Adipocyte (in vitro differentiated cells): ENCODE results near the gene ADGRL2.
A peak's percentile ranks its signal among the peaks of the same experiment; 100 is the strongest.
"Not testable (repeated sequence)": the region's sequence is repeated elsewhere in the genome, so short reads cannot be mapped to it uniquely, and the experiment has no call there.

Experiments
- DNase-seq: peaks from one replicate; pipeline ENCODE4 v3.0.0-alpha.2; 2015; ENCODE audit warnings: low read depth
- H3K27me3 ChIP-seq: replicated peaks from 2 replicates; pipeline ENCODE4 v1.7.0; 2013; ENCODE audit warnings: mild to moderate bottlenecking, low read length, moderate library complexity; ENCODE audit not compliant: control insufficient read depth, insufficient read depth
- H3K36me3 ChIP-seq: 2 replicates; pipeline ENCODE4 v1.7.0; 2013; ENCODE audit warnings: low read length, mild to moderate bottlenecking, moderate library complexity; ENCODE audit not compliant: control insufficient read depth, insufficient read depth, severe bottlenecking
- H3K4me1 ChIP-seq: 2 replicates; pipeline ENCODE4 v1.7.0; 2013; ENCODE audit warnings: mild to moderate bottlenecking, low read length, moderate library complexity; ENCODE audit not compliant: control insufficient read depth, insufficient read depth
- H3K4me3 ChIP-seq: 2 replicates; pipeline ENCODE4 v1.7.0; 2013; ENCODE audit warnings: mild to moderate bottlenecking, low read length, moderate library complexity
- H3K9ac ChIP-seq: 2 replicates; pipeline ENCODE4 v1.7.0; 2013; ENCODE audit warnings: mild to moderate bottlenecking, low read length, moderate library complexity
- H3K9me3 ChIP-seq: 2 replicates; pipeline ENCODE4 v1.7.0; 2013; ENCODE audit warnings: mild to moderate bottlenecking, low read length, moderate library complexity; ENCODE audit not compliant: control insufficient read depth

Gene ADGRL2

DNA sequence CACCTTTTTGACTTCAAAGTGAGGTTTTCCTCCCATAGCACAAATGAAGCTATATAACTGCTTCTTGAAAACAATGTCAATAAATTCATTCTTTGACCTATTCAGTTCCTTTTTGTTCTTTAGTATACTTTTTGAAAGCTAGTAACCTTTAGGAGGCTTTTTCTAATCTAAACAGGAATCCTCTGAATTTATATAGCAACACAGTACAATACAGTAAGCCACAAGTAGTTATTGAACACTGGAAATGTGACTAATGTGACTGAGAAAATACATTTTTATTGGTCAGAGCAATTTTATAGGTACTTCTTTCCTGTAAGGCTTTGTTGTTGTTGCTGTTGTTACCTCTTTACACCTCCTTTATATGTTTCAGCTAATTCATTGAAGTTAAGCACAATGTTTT lies 49.8 kb downstream of the ADGRL2 start:
- no peak overlapping the region for H3K9ac ChIP-seq
- no peaks in the 10 kb centered on the region for H3K36me3 ChIP-seq
- H3K4me3 ChIP-seq = no peak overlapping the region
- no peaks in the 10 kb centered on the region for H3K9me3 ChIP-seq
- no peak for DNase-seq
- H3K27me3 ChIP-seq = no peaks in the 10 kb centered on the region
- peaks cover 4% of the 10 kb centered on the region for H3K4me1 ChIP-seq

DNA sequence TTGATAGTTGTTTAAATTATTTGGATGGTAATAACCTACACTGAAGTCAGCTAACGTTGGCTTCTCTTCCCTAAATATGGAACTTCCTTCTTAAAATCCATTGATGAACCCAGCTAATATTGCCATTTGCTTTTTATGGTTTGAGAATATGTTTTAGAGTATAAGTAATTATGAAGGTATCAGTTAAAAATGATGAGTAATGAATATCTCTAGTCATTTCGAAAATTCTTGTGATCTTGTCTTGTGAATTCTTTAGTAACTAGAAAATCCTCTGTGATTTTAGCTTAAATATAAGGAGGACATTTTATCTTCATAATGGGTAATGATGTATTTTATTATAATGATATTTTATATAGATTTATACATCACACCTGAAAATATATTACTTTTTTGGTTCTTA lies 50.5 kb downstream of the ADGRL2 start:
- Histone ChIP-seq H3K4me3 (no peak overlapping the region), H3K36me3 (no peaks in the 10 kb centered on the region), H3K9me3 (no peaks in the 10 kb centered on the region), H3K4me1 (peaks cover 4% of the 10 kb centered on the region), H3K9ac (no peak overlapping the region), H3K27me3 (no peaks in the 10 kb centered on the region)
- no peak for DNase-seq

DNA sequence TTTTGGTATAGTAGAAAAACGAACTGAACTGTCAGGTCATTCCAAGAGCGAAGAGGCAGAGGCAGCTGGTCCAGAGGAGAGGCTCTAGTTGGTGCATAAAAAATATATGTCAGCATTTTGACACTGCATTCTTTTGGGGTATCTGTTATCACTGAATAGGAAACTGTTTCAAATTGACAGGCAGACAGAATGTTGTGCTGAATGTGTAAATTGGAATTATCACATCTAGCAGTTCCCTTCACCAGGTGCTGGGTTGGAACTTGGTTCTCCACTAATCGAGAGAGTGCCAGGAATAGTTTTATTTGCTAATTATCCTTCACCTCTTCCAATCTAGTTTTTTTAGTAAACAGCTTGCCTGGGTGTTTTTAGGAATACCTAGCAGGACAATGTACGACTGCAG lies 52.2 kb downstream of the ADGRL2 start:
- H3K36me3 ChIP-seq = no peaks in the 10 kb centered on the region
- DNase-seq = no peak
- peaks cover 4% of the 10 kb centered on the region for H3K4me1 ChIP-seq
- H3K9ac ChIP-seq = no peak overlapping the region
- H3K9me3 ChIP-seq = no peaks in the 10 kb centered on the region
- H3K27me3 ChIP-seq = no peaks in the 10 kb centered on the region
- H3K4me3 ChIP-seq = no peak overlapping the region

DNA sequence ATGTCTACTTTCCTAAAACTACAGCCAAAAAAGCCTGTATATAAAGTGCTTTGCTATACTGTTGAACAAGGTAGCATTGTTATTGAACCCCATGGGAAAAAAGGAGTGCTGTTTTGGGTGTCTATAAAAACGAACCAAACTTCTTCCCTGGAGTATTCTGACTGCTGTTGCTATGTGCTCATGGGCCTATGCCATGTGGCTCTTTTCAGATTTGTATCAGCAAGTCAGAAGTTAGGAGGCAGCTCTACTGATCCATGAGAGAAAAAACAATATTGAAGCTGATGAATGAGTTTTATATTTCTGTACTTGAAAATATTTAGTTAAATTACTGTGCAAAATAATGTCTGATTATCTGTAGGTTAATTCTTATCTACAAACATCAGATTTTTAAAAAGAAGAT lies 66.5 kb downstream of the ADGRL2 start:
- Histone ChIP-seq H3K36me3 (peaks cover 5% of the 10 kb centered on the region), H3K9me3 (no peaks in the 10 kb centered on the region), H3K4me3 (no peak overlapping the region), H3K4me1 (peaks cover 21% of the 10 kb centered on the region), H3K9ac (no peak overlapping the region), H3K27me3 (no peaks in the 10 kb centered on the region)
- peak; percentile 25 for DNase-seq

DNA sequence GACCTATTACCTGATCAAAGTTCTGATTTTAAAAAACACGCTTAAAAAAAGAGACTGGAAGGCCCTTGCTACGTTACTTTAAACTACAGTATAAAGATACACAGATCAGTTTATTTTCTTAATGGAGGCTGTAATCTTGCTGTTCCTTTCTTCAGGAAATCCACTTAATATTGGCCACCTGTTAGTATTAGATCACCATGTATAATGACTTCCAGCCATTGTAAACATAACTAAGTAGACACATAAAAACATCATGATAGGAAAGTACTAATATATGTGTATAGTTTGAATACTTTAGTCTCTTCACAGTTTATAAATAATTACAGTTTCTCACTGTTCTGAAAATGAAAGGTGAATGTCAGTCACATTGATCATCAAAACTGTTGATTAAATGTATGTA lies 68.6 kb downstream of the ADGRL2 start:
- Histone ChIP-seq H3K27me3 (no peaks in the 10 kb centered on the region), H3K4me3 (no peak overlapping the region), H3K36me3 (no peaks in the 10 kb centered on the region), H3K4me1 (peaks cover 32% of the 10 kb centered on the region), H3K9ac (no peak overlapping the region), H3K9me3 (no peaks in the 10 kb centered on the region)
- DNase-seq = no peak

DNA sequence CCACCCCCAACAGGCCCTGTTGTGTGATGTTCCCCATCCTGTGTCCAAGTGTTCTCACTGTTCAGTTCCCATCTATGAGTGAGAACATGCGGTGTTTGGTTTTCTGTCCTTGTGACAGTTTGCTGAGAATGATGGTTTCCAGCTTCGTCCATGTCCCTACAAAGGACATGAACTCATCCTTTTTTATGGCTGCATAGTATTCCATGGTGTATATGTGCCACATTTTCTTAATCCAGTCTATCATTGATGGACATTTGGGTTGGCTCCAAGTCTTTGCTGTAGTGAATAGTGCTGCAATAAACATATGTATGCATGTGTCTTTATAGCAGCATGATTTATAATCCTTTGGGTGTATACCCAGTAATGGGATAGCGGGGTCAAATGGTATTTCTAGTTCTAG lies 70.4 kb downstream of the ADGRL2 start:
- not testable (repeated sequence) for H3K27me3 ChIP-seq, H3K9me3 ChIP-seq, DNase-seq, H3K4me3 ChIP-seq, H3K9ac ChIP-seq, H3K36me3 ChIP-seq
- peaks cover 34% of the 10 kb centered on the region for H3K4me1 ChIP-seq

DNA sequence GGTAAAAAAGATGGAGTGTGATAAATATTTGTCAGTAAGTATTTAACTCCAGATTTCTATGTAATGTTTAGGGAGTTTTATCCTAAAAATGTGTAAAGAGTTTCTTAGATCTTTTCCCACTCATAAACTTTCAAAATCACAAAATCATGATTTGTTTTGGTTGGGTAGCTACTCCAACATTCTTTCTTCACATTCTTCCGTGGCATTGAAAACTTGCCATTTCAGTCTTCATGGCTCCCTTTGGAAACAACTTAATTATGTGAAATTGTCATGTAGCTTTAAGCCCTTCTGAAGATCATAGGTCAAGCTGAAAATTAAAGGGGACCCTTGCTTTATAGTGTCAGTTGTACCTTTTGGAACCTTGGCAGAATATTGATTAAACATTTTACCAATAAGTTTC lies 73.2 kb downstream of the ADGRL2 start:
- Histone ChIP-seq H3K36me3 (no peaks in the 10 kb centered on the region), H3K27me3 (no peaks in the 10 kb centered on the region), H3K4me1 (peaks cover 43% of the 10 kb centered on the region), H3K4me3 (no peak overlapping the region), H3K9me3 (no peaks in the 10 kb centered on the region), H3K9ac (no peak overlapping the region)
- peak; percentile 47 for DNase-seq

DNA sequence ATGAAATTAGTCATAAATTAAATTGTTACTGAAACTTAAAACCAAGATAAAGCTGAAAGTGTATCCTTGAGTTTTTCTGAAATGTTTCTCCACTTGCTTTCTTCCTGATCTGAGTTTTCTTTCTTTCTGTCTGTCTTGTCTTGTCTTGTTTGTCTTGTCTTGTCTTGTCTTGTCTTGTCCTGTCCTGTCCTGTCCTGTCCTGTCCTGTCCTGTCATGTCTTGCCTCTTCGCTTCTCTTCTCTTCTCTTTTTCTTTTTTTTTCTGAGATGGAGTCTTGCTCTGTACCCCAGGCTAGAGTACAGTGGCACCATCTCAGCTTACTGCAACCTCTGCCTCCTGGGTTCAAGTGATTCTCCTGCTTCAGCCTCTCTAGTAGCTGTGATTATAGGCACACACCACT lies 73.7 kb downstream of the ADGRL2 start:
- H3K36me3 ChIP-seq = no peaks in the 10 kb centered on the region
- H3K9ac ChIP-seq = no peak overlapping the region
- peaks cover 47% of the 10 kb centered on the region for H3K4me1 ChIP-seq
- no peak overlapping the region for H3K4me3 ChIP-seq
- no peaks in the 10 kb centered on the region for H3K9me3 ChIP-seq
- DNase-seq = no peak
- H3K27me3 ChIP-seq = no peaks in the 10 kb centered on the region

DNA sequence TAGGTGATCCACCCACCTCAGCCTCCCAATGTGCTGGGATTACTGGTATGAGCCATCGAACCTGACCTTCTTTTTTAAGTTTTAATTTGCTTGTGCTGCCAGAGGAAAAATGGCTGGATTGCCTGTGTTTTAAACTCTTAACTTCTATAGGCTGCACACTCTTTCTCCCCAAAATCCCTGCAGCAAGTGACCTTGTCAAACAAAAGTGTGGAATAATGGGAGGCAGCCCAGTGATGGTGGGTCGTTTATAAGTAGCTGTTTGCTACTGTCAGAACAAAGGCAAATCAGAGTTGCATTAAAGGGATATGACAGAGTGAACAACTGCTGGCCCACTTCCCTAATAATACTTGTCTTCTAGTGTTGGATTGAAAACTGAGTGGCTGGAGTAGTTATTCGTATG lies 74.2 kb downstream of the ADGRL2 start:
- H3K9me3 ChIP-seq = no peaks in the 10 kb centered on the region
- no peaks in the 10 kb centered on the region for H3K36me3 ChIP-seq
- no peaks in the 10 kb centered on the region for H3K27me3 ChIP-seq
- H3K4me1 ChIP-seq = peaks cover 47% of the 10 kb centered on the region
- DNase-seq = no peak
- no peak overlapping the region for H3K9ac ChIP-seq
- H3K4me3 ChIP-seq = no peak overlapping the region

DNA sequence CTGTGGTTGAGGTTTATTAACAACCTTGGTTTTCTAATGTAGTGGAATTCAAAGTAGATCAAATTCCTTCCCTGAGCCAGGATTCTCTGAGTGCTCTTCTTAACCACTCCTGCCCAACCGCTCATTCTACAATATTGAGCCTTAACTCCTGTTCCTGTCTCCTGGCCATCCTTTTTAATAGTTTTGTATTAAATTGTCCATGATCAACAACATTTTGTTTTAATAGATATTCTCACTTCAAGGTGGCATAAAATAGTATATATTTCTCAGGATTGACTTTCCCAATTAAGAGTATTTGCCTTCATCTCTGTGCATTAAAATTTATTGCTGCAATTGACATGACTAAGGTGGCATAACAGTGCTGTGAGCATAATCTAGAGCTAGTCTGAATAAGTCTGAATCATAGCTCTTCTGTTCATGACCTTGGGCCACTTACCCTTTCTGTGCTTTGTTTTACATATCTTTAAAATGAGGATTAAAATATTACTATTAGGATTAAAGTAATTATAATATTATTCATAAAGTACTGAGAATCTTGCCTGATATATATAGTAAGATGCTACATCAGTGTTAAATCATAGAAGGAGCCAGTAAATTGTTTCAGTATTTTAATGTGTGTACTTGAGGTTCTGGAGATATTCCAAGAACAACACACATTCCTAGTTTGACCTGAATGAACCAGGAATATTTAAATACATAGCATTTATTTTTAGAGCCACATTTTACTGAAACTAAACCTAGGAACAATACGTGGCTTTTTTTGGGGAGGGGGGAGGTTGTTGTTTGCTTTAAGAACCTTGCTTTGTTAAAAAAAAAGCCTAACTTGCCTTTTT lies 76.4 kb downstream of the ADGRL2 start:
- Histone ChIP-seq H3K4me3 (peak overlapping the region; percentile 24), H3K9me3 (no peaks in the 10 kb centered on the region), H3K9ac (no peak overlapping the region), H3K36me3 (no peaks in the 10 kb centered on the region), H3K27me3 (no peaks in the 10 kb centered on the region), H3K4me1 (peaks cover 47% of the 10 kb centered on the region)
- peak; percentile 43 for DNase-seq

DNA sequence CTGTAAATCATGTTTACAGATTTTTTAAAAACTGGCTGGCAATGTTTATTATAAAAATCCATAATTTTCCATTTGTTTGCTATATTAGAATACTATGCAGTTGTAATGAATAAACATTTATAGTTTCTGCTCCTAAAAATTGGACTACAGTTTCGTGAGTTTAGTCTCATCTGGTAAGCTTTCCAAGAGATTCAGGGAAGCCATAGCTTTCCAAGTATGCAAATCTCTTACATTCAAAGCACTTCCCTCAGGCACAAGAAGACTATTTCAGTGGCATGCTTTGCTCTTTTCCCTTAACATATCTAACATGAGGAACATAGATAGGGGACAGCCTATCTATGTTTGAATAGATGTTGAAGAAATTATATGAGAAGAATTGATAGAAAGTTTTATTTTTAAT lies 77.2 kb downstream of the ADGRL2 start:
- peaks cover 47% of the 10 kb centered on the region for H3K4me1 ChIP-seq
- peak overlapping the region; percentile 24 for H3K4me3 ChIP-seq
- DNase-seq = peak; percentile 20
- H3K36me3 ChIP-seq = no peaks in the 10 kb centered on the region
- no peak overlapping the region for H3K9ac ChIP-seq
- H3K9me3 ChIP-seq = no peaks in the 10 kb centered on the region
- no peaks in the 10 kb centered on the region for H3K27me3 ChIP-seq

DNA sequence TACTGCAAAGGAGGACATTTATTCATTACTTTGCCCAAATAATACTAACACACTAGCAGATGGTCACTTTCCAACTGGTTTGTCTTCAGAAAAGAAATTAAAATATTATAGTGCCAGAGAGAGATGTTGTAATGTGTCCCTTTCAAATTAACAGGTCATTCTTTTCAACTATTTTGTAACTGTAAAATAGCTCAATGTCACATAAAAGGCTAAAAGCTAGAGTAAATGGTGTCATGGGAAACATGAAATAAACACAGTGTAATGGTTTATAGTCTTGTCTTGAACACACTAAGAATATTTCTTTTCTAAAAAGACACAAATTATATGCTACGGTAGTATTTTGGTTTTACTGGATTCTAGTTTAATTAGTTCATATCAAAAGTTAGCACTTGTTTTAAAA lies 77.8 kb downstream of the ADGRL2 start:
- Histone ChIP-seq H3K4me1 (peaks cover 44% of the 10 kb centered on the region), H3K9me3 (no peaks in the 10 kb centered on the region), H3K4me3 (peak overlapping the region; percentile 24), H3K9ac (no peak overlapping the region), H3K36me3 (no peaks in the 10 kb centered on the region), H3K27me3 (no peaks in the 10 kb centered on the region)
- DNase-seq = no peak
